ENCODE measurements around the gene GRIN2A. TPM values are rescaled to one million over a fixed set of nuclear protein-coding genes. Genes with fewer than 3 reads are reported as not detected.

The GRIN2A gene
- polyA plus RNA-seq, 1 experiment = not detected

DNA sequence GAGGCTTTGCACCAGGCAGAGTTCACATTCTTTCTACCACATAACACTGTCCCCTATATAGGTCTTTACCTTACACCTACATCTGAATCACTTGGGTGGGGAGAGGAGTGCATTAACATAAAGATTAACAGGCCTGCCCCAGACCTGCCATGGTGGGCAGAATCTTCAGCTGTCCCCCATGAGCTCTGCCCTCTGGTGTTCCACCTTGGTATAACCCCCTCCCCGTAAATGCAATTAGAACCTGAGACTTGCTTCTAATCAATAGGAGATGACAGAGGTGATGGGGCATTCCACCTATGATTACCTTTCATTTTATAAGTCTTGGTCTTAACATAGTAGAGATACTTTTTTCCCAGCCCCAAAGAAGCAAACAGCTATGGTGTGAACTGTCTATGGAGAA, 20.4 kb upstream of the GRIN2A start:
- no peaks in the 10 kb centered on the region for H3K27me3 ChIP-seq (ENCODE audit: control insufficient read depth, insufficient read depth, low read length)
- CTCF ChIA-PET = no interaction called here
- POLR2A ChIA-PET = no interaction called here
- TF ChIP-seq, protein P1, sequence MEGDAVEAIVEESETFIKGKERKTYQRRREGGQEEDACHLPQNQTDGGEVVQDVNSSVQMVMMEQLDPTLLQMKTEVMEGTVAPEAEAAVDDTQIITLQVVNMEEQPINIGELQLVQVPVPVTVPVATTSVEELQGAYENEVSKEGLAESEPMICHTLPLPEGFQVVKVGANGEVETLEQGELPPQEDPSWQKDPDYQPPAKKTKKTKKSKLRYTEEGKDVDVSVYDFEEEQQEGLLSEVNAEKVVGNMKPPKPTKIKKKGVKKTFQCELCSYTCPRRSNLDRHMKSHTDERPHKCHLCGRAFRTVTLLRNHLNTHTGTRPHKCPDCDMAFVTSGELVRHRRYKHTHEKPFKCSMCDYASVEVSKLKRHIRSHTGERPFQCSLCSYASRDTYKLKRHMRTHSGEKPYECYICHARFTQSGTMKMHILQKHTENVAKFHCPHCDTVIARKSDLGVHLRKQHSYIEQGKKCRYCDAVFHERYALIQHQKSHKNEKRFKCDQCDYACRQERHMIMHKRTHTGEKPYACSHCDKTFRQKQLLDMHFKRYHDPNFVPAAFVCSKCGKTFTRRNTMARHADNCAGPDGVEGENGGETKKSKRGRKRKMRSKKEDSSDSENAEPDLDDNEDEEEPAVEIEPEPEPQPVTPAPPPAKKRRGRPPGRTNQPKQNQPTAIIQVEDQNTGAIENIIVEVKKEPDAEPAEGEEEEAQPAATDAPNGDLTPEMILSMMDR (IDR thresholded peaks at IDR 0.05; ENCODE audit: insufficient read depth, low read depth, low read length) = no peak; the same call in 1 of the 2 replicates
- H3K4me3 ChIP-seq (ENCODE audit: low read depth, low read length) = no peak overlapping the region
- no peak for DNase-seq (ENCODE audit: low read depth)
- no peaks in the 10 kb centered on the region for H3K36me3 ChIP-seq (ENCODE audit: control insufficient read depth, insufficient read depth, low read length)

DNA sequence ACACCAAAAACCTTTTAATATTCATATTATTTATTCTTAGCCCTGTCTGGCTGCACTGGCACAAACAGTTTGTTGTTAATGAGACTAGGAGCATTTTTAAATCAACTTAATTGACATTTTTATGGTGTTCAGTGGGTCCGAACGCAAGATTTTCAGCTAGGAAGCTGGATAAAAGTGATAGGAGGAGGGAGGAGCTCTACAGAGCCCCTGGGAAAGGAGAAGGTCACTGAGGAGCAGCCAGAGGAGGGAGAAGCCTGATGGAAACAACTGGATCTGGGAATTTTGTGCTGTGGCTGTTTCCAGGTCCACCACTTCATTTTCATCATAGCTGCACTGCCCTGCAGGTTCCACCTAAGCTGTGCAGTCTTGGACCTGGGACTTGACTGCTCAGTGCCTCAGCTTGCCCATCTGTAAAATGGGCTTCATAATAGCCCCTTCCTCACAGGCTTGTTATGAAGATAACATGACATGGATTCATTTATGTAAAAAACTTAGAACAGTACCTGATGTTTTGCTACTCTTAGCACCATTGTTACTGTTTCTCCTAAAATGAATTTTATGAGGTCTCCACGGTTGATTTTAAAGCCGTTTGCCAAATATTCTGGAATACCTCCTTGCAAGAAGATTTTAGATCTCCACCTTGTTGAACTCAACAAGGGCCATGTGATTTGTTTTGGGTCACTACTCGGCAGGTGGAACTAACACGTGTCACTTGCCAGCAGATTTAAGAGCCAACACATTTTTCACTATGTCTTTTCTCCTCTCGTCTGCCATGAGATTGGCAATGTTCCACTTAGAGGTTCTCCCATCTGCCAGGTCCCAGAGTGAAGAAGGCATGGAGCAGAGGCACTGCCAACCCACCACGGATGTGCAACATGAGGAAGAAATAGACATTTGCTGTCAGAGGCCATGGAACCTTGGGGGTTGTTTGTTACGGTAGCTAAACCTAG, 18.7 kb upstream of the GRIN2A start:
- H3K36me3 ChIP-seq (ENCODE audit: control insufficient read depth, insufficient read depth, low read length) = no peaks in the 10 kb centered on the region
- H3K4me3 ChIP-seq (ENCODE audit: low read depth, low read length) = no peak overlapping the region
- H3K27me3 ChIP-seq (ENCODE audit: control insufficient read depth, insufficient read depth, low read length) = no peaks in the 10 kb centered on the region
- POLR2A ChIA-PET = no interaction called here
- DNase-seq (ENCODE audit: low read depth) = no peak
- CTCF ChIA-PET = no interaction called here
- TF ChIP-seq, protein P1 (IDR thresholded peaks at IDR 0.05; ENCODE audit: insufficient read depth, low read depth, low read length) = no peak

DNA sequence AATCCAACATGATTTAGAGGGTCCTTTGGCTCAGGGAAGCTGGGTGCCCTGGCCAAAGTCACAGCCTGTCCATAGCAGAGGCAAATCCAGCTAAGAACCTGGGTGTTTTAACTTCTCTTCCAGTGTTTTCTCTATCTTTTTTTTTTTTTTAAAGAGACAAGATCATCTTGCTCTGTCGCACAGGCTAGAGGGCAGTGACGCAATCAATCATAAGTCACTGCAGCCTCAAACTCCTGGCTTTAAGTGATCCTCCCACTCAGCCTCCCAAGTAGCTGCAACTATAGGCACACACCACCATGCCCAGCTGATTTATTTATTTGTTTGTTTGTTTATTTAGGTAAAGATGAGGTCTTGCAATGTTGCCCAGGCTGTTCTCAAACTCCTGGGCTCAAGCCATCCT, 14.8 kb upstream of the GRIN2A start:
- DNase-seq (ENCODE audit: low read depth) = no peak
- TF ChIP-seq, protein P1 (IDR thresholded peaks at IDR 0.05; ENCODE audit: insufficient read depth, low read depth, low read length) = no peak
- Histone ChIP-seq H3K27me3 (ENCODE audit: control insufficient read depth, insufficient read depth, low read length) (no peaks in the 10 kb centered on the region), H3K36me3 (ENCODE audit: control insufficient read depth, insufficient read depth, low read length) (no peaks in the 10 kb centered on the region), H3K4me3 (ENCODE audit: low read depth, low read length) (no peak overlapping the region)
- ChIA-PET POLR2A (no interaction called here), CTCF (no interaction called here)

DNA sequence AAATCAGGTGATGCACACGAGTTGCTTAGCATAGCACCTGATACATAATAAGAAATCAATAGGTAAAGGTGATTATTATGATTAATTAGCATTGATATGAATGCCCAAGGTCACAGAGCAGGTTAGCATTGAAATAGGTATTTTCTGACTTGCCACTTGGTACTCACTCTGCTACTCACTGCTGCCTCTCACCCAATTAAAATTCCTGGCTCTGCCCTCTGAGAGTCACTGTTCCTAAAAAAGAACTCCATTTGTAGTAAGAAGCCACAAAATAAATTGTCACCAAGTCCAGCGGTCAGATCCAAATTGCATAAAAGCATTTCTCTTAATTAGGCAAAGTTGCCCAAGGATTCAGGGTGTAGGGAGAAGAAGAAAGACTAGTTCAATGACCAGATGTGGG, 8.9 kb upstream of the GRIN2A start:
- Histone ChIP-seq H3K4me3 (ENCODE audit: low read depth, low read length) (no peak overlapping the region), H3K36me3 (ENCODE audit: control insufficient read depth, insufficient read depth, low read length) (no peaks in the 10 kb centered on the region), H3K27me3 (ENCODE audit: control insufficient read depth, insufficient read depth, low read length) (no peaks in the 10 kb centered on the region)
- TF ChIP-seq, protein P1 (IDR thresholded peaks at IDR 0.05; ENCODE audit: insufficient read depth, low read depth, low read length) = no peak
- no peak for DNase-seq (ENCODE audit: low read depth)
- ChIA-PET POLR2A (no interaction called here), CTCF (no interaction called here)

DNA sequence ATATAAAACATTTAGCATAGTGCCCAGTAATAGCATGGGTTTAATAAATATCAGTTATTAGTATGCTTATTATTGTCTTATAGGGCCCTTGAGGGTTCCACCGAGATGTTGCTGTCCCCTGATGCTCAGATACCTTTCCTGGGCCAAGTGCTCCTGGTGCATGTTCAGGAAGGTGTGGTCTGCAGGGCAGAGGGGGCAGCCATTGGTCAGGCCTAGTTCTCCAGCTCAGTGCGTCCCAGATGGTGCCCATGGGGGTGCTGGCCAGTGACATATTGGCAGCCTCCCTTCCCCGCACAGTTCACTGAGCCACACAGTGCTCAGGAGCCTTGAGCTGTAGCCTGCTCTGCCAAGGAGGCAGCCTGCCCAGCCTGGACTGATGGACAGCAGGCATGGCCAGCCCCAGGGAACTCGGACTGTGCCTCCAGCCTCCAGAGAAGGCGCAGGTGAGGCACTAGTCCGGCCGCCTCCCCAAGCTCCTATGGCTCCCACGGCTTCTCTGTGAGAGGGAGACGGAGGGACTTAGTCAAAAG, 7.7 kb upstream of the GRIN2A start:
- CTCF ChIA-PET = interaction anchor here (0.8 to 1.2 kb wide), 2 partner anchors 9 to 541 kb away, joined by 3 to 4 read pairs; no protein-coding TSS in a partner anchor
- no peak overlapping the region for H3K4me3 ChIP-seq (ENCODE audit: low read depth, low read length)
- H3K36me3 ChIP-seq (ENCODE audit: control insufficient read depth, insufficient read depth, low read length) = no peaks in the 10 kb centered on the region
- TF ChIP-seq, protein P1 (IDR thresholded peaks at IDR 0.05; ENCODE audit: insufficient read depth, low read depth, low read length) = no peak
- DNase-seq (ENCODE audit: low read depth) = no peak
- H3K27me3 ChIP-seq (ENCODE audit: control insufficient read depth, insufficient read depth, low read length) = no peaks in the 10 kb centered on the region
- POLR2A ChIA-PET = no interaction called here
